RWPE2 (cell line): ENCODE results near the gene HIGD1C.

Experiments
- ATAC-seq: fragments of 200-7000 bp; cut with Tn5 transposase; 3 replicates; pipeline ENCODE4 v1.9.1; 2021; ENCODE audit warnings: low read depth
- DNase-seq: peaks from one replicate; pipeline ENCODE4 v3.0.0-alpha.2; 2020; ENCODE audit warnings: low spot score
- H3K27ac ChIP-seq: fragments of 450-650 bp; 2 replicates; pipeline ENCODE4 v1.5.1; 2017; ENCODE audit warnings: mild to moderate bottlenecking; ENCODE audit not compliant: poor library complexity, severe bottlenecking
- H3K27me3 ChIP-seq: fragments of 250-450 bp; sonication (Bioruptor Pico); 2 replicates; pipeline ENCODE4 v1.5.1; 2021; ENCODE audit warnings: mild to moderate bottlenecking, moderate library complexity; ENCODE audit not compliant: insufficient read depth, poor library complexity, severe bottlenecking
- H3K36me3 ChIP-seq: fragments of 250-450 bp; sonication (Bioruptor Pico); 2 replicates; pipeline ENCODE4 v1.5.1; 2020; ENCODE audit warnings: low read depth, mild to moderate bottlenecking, moderate library complexity
- H3K4me1 ChIP-seq: fragments of 250-450 bp; sonication (Bioruptor Pico); 2 replicates; pipeline ENCODE4 v1.5.1; 2021; ENCODE audit warnings: mild to moderate bottlenecking, moderate library complexity; ENCODE audit not compliant: insufficient read depth, poor library complexity, severe bottlenecking
- H3K4me3 ChIP-seq: fragments of 250-450 bp; sonication (Bioruptor Pico); 2 replicates; pipeline ENCODE4 v1.5.1; 2021; ENCODE audit warnings: mild to moderate bottlenecking, moderate library complexity; ENCODE audit not compliant: severe bottlenecking
- H3K9me3 ChIP-seq: fragments of 250-450 bp; sonication (Bioruptor Pico); 2 replicates; pipeline ENCODE4 v1.5.1; 2021; ENCODE audit warnings: mild to moderate bottlenecking, moderate library complexity; ENCODE audit not compliant: severe bottlenecking
- CTCF ChIP-seq: fragments of 450-650 bp; IDR thresholded peaks from one replicate; pipeline ENCODE4 v1.5.1; 2017; ENCODE audit warnings: mild to moderate bottlenecking, moderate library complexity; ENCODE audit not compliant: poor library complexity, severe bottlenecking

HIGD1C gene

GRCh38 chr12:50918584-50919316 lies 33.6 kb upstream of the HIGD1C start:
- H3K4me1 ChIP-seq: peaks cover 3% of the 10 kb centered on the region
- no peak overlapping the region for H3K27ac ChIP-seq
- H3K27me3 ChIP-seq: no peaks in the 10 kb centered on the region
- TF ChIP-seq CTCF: no peak
- DNase-seq (no peak), ATAC-seq (no peak)
- no peaks in the 10 kb centered on the region for H3K36me3 ChIP-seq
- no peak overlapping the region for H3K4me3 ChIP-seq
- H3K9me3 ChIP-seq: peaks cover 5% of the 10 kb centered on the region

DNA sequence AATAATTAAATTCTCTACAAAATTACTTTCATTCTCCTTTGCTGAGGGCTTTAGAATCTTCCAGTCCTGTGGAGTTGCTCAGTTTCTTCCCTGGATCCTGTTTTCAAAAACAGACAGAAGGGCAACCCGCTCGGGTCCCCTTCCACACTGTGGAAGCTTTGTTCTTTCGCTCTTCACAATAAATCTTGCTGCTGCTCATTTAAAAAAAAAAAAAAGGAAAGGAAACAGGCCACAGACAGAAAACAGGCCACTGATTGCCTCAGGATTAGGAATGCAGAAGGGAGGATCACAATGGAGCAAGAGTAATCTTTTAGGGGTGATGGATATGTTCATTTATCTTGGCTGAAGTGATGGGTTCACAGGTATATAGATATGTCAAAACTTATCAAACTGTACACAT lies 29.5 kb upstream of the HIGD1C start:
- TF ChIP-seq CTCF: no peak
- no peaks in the 10 kb centered on the region for H3K27me3 ChIP-seq
- no peak for DNase-seq
- ATAC-seq: no peak
- no peaks in the 10 kb centered on the region for H3K36me3 ChIP-seq
- H3K4me1 ChIP-seq: peaks cover 8% of the 10 kb centered on the region
- no peak overlapping the region for H3K4me3 ChIP-seq
- H3K9me3 ChIP-seq: no peaks in the 10 kb centered on the region
- H3K27ac ChIP-seq: no peak overlapping the region

DNA sequence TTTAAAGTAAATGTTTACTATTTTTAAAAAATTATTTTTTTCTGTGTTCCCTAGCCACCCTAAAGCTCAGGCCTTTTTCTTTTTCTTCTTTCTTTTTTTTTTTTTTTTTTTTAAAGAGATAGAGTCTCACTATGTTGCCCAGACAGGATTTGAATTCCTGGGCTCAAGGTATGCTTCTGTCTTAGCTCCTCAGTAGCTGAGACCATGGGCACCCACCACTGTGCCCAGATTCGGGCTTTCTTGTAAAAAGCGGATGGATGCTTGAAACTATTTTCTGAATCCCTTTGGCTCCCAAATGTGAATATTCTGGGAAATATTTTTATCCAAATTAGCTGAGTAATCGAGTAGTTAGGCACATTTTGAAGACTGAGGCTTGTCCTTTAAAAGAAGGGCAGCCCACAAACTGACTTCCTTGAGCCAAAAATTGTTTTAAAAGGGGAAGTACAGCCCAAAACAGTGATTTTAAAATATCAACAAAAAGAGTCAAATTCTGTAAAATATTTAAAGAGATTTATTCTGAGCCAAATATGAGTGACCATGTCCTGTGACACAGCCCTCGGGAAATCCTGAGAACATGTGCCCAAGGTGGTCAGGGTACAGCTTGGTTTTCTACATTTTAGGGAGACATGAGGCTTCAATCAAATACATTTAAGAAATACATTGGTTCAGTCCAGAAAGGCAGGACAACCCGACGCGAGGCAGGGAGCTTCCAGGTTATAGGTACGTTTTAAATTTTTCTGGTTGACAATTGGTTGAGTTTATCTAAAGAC lies 28.8 kb upstream of the HIGD1C start:
- Histone ChIP-seq H3K4me1 (peaks cover 8% of the 10 kb centered on the region), H3K9me3 (no peaks in the 10 kb centered on the region), H3K27ac (peak overlapping the region; percentile 79), H3K4me3 (no peak overlapping the region), H3K27me3 (no peaks in the 10 kb centered on the region), H3K36me3 (no peaks in the 10 kb centered on the region)
- ATAC-seq (no peak), DNase-seq (no peak)
- no peak for TF ChIP-seq CTCF

DNA sequence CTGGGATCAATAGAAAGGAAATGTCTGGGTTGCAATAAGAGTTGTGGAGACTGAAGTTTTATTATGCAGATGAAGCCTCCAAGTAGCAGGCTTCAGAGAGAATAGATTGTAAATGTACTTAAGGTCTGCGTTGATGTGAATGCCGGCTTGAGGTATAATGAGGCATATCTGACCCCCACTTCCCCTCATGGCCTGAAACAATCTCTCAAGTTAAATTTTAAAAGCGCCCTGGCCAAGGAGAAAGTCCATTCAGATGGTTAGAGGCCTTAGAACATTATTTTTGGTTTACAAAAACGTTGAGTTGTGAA lies 28.3 kb upstream of the HIGD1C start:
- Histone ChIP-seq H3K4me1 (peaks cover 8% of the 10 kb centered on the region), H3K36me3 (no peaks in the 10 kb centered on the region), H3K27me3 (no peaks in the 10 kb centered on the region), H3K9me3 (no peaks in the 10 kb centered on the region), H3K27ac (peak overlapping the region; percentile 79), H3K4me3 (no peak overlapping the region)
- no peak for DNase-seq
- no peak for TF ChIP-seq CTCF
- ATAC-seq: peak; percentile 23; the same call in 1 of the 3 replicates
